HEK293 (cell line): ENCODE data around the gene SEC24B.
A peak's percentile ranks its signal among the peaks of the same experiment; 100 is the strongest.

Source experiments
- CTCF ChIA-PET: fragments of 350-600 bp; formaldehyde crosslinking; extraction: SDS; loops from one replicate; lab custom pipeline; 2021; ENCODE audit warnings: antibody characterized with exemption; lab: Yijun Ruan, JAX
- POLR2A ChIA-PET: fragments of 300-600 bp; formaldehyde crosslinking; extraction: SDS; loops from one replicate; lab custom pipeline; 2020; ENCODE audit warnings: antibody characterized with exemption, inconsistent platforms; lab: Yijun Ruan, JAX
- H3K27ac ChIP-seq: fragments of 200-500 bp; sonication (Bioruptor generic); 2 replicates; pipeline ENCODE4 v1.5.1; 2014; ENCODE audit warnings: low read depth, low read length, control low read depth, inconsistent platforms; ENCODE audit errors: extremely low read depth
- H3K36me3 ChIP-seq, 2 experiments: fragments of 200-500 bp in 1 of 2; sonication (Bioruptor generic) in 1 of 2; 1 replicate in 1 of 2; 2 replicates in 1 of 2; pipeline ENCODE4 v1.5.1; 2014 to 2017; ENCODE audit warnings: inconsistent platforms in 2 of 2, low read length in 2 of 2; ENCODE audit not compliant: control insufficient read depth in 2 of 2, insufficient read depth in 1 of 2
- H3K4me1 ChIP-seq: fragments of 200-500 bp; sonication (Bioruptor generic); 2 replicates; pipeline ENCODE4 v1.5.1; 2014; ENCODE audit warnings: mild to moderate bottlenecking, low read length, inconsistent platforms; ENCODE audit not compliant: control insufficient read depth, insufficient read depth
- H3K4me3 ChIP-seq: 2 replicates; pipeline ENCODE4 v1.5.1; 2011; ENCODE audit warnings: low read depth, mild to moderate bottlenecking, control low read depth, low read length, moderate library complexity
- H3K9me3 ChIP-seq: fragments of 200-500 bp; sonication (Bioruptor generic); 2 replicates; pipeline ENCODE4 v1.5.1; 2014; ENCODE audit warnings: low read depth, low read length, inconsistent platforms; ENCODE audit not compliant: control insufficient read depth, insufficient read depth
- BCL11B ChIP-seq: fragments of 450-650 bp; formaldehyde crosslinking; IDR thresholded peaks from 2 replicates; pipeline ENCODE4 v1.5.1; 2016; ENCODE audit warnings: low read depth, missing biosample characterization, missing genetic modification characterization
- GLI4 ChIP-seq: fragments of 450-650 bp; formaldehyde crosslinking; IDR thresholded peaks from 2 replicates; pipeline ENCODE4 v1.5.1; 2016; ENCODE audit warnings: missing biosample characterization, missing genetic modification characterization
- HOXC10 ChIP-seq: sonication (generic); formaldehyde crosslinking; IDR thresholded peaks from 2 replicates; pipeline ENCODE4 v1.8.1; 2023; ENCODE audit warnings: mild to moderate bottlenecking, missing genetic modification reagents
- KLF16 ChIP-seq: fragments of 450-650 bp; formaldehyde crosslinking; IDR thresholded peaks from 2 replicates; pipeline ENCODE4 v1.5.1; 2017; ENCODE audit warnings: missing biosample characterization, missing genetic modification characterization
- SP2 ChIP-seq: fragments of 450-650 bp; formaldehyde crosslinking; IDR thresholded peaks from 2 replicates; pipeline ENCODE4 v1.5.1; 2016; ENCODE audit warnings: missing biosample characterization, missing genetic modification characterization
- ZNF121 ChIP-seq: fragments of 450-650 bp; formaldehyde crosslinking; IDR thresholded peaks from 2 replicates; pipeline ENCODE4 v1.5.1; 2016; ENCODE audit warnings: missing biosample characterization, missing genetic modification characterization
- ZNF169 ChIP-seq: fragments of 450-650 bp; formaldehyde crosslinking; IDR thresholded peaks from 2 replicates; pipeline ENCODE4 v1.5.1; 2016; ENCODE audit warnings: missing biosample characterization, missing genetic modification characterization
- ZNF174 ChIP-seq: fragments of 450-650 bp; formaldehyde crosslinking; IDR thresholded peaks from 2 replicates; pipeline ENCODE4 v1.5.0; 2017; ENCODE audit warnings: missing biosample characterization, mild to moderate bottlenecking, missing genetic modification characterization
- ZNF19 ChIP-seq: fragments of 450-650 bp; formaldehyde crosslinking; IDR thresholded peaks from 2 replicates; pipeline ENCODE4; 2016; ENCODE audit warnings: missing biosample characterization, missing genetic modification characterization, low read depth
- ZNF335 ChIP-seq: fragments of 450-650 bp; formaldehyde crosslinking; conservative IDR thresholded peaks from 2 replicates; pipeline ENCODE4 v1.5.1; 2016; ENCODE audit warnings: missing biosample characterization, missing genetic modification characterization
- ZNF473 ChIP-seq: fragments of 450-650 bp; formaldehyde crosslinking; IDR thresholded peaks from 2 replicates; pipeline ENCODE4 v1.5.1; 2017; ENCODE audit warnings: missing biosample characterization, missing genetic modification characterization
- ZNF521 ChIP-seq: fragments of 450-650 bp; formaldehyde crosslinking; IDR thresholded peaks from 2 replicates; pipeline ENCODE4 v1.5.1; 2017; ENCODE audit warnings: missing biosample characterization, mild to moderate bottlenecking, missing genetic modification characterization
- ZNF558 ChIP-seq: fragments of 450-650 bp; formaldehyde crosslinking; IDR thresholded peaks from 2 replicates; pipeline ENCODE4 v1.5.1; 2016; ENCODE audit warnings: missing biosample characterization, missing genetic modification characterization
- ZNF585B ChIP-seq: fragments of 450-650 bp; formaldehyde crosslinking; IDR thresholded peaks from 2 replicates; pipeline ENCODE4 v1.5.1; 2016; ENCODE audit warnings: missing biosample characterization, missing genetic modification characterization
- ZNF600 ChIP-seq: fragments of 450-650 bp; formaldehyde crosslinking; IDR thresholded peaks from 2 replicates; pipeline ENCODE4 v1.5.1; 2016; ENCODE audit warnings: missing biosample characterization, missing genetic modification characterization
- ZNF626 ChIP-seq: fragments of 450-650 bp; sonication (Bioruptor Pico); formaldehyde crosslinking; IDR thresholded peaks from 2 replicates; pipeline ENCODE4 v1.5.1; 2018; ENCODE audit warnings: missing biosample characterization, missing genetic modification characterization, inconsistent platforms
- ZNF629 ChIP-seq: fragments of 450-650 bp; formaldehyde crosslinking; IDR thresholded peaks from 2 replicates; pipeline ENCODE4 v1.5.1; 2017; ENCODE audit warnings: missing biosample characterization, missing genetic modification characterization
- ZNF658 ChIP-seq: fragments of 450-650 bp; formaldehyde crosslinking; IDR thresholded peaks from 2 replicates; pipeline ENCODE4; 2016; ENCODE audit warnings: missing biosample characterization, missing genetic modification characterization
- ZNF785 ChIP-seq: fragments of 450-650 bp; formaldehyde crosslinking; IDR thresholded peaks from 2 replicates; pipeline ENCODE4 v1.5.1; 2016; ENCODE audit warnings: missing biosample characterization, missing genetic modification characterization
- TF ChIP-seq, protein P1 (sequence below): fragments of 450-650 bp; formaldehyde crosslinking; IDR thresholded peaks from 2 replicates; pipeline ENCODE4 v1.5.1; 2016; ENCODE audit warnings: missing biosample characterization, missing genetic modification characterization
- TF ChIP-seq, protein P2 (sequence below): fragments of 450-650 bp; IDR thresholded peaks from 2 replicates; pipeline ENCODE4 v1.5.1; 2018; ENCODE audit warnings: missing biosample characterization, missing genetic modification characterization
- TF ChIP-seq, protein P3 (sequence below): fragments of 450-650 bp; formaldehyde crosslinking; IDR thresholded peaks from 2 replicates; pipeline ENCODE4 v1.5.1; 2016; ENCODE audit warnings: missing biosample characterization, missing genetic modification characterization
- TF ChIP-seq, protein P4 (sequence below): fragments of 450-650 bp; formaldehyde crosslinking; IDR thresholded peaks from 2 replicates; pipeline ENCODE4 v1.5.1; 2016; ENCODE audit warnings: missing biosample characterization, missing genetic modification characterization
- TF ChIP-seq, protein P5 (sequence below): fragments of 450-650 bp; formaldehyde crosslinking; IDR thresholded peaks from 2 replicates; pipeline ENCODE4 v1.5.1; 2016; ENCODE audit warnings: missing biosample characterization, missing genetic modification characterization
- TF ChIP-seq, protein P6 (sequence below): fragments of 450-650 bp; formaldehyde crosslinking; IDR thresholded peaks from 2 replicates; pipeline ENCODE4 v1.5.1; 2016; ENCODE audit warnings: missing biosample characterization, missing genetic modification characterization
- TF ChIP-seq, protein P7 (sequence below): fragments of 450-650 bp; formaldehyde crosslinking; optimal IDR thresholded peaks from 2 replicates; pipeline ENCODE3; 2016; ENCODE audit warnings: missing biosample characterization, mild to moderate bottlenecking, missing genetic modification characterization

The SEC24B gene

DNA sequence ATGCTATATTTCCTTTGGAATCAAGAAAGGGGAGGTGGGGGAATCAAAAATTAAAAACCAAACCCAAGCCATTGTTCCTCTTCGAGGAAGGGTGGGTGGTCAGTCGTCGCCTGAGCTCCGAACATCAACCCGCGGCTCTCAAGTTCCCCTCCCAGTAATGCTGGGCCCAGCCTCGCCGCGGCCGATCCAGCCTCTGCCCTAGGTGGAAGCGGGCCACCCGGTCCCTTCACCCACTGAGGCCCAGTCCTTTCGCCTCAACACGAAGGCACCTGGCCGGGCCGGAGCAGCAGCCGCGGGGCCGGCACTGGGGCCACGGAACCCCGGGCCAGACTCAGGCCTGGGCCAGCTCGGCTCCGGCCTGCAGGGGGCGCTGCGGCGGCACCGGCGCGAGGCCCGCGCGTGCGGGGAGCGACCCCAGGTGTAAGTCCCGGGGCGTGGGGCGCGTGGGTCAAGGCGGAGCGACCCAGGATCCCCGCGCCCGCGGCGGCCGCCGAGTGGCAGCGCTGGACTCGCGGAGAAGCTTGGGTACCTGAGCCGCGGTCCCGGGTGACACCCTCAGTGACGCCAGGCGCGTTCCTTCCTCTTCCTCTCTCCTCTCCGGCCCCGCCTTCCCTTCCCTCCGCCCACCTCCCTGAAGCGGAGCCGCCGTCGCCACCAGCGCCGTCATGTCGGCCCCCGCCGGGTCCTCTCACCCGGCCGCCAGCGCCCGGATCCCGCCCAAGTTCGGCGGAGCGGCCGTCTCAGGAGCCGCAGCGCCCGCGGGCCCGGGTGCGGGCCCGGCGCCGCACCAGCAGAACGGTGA, at the start of gene SEC24B:
Gene SEC24B (plus strand): TSS at position 611 of the 802 bp plus-strand sequence. CDS start 55 bp downstream, at position 666.
- ChIA-PET CTCF (interaction anchor here (0.6 to 2.3 kb wide), 13 partner anchors 9 to 1443 kb away, joined by 3 to 8 read pairs (median 3); no protein-coding TSS in a partner anchor), POLR2A (interaction anchor here (1.2 kb wide), 2 partner anchors 126 to 398 kb away, joined by 5 to 8 read pairs; partner anchors contain the start of gene MCUB)
- no peaks in the 10 kb centered on the region for H3K36me3 ChIP-seq
- peak within 1 kb of the TSS; percentile 78 for H3K4me3 ChIP-seq
- H3K9me3 ChIP-seq, result no peaks in the 10 kb centered on the region
- H3K4me1 ChIP-seq, result peaks cover 5% of the 10 kb centered on the region; the same call in 1 of the 2 replicates
- H3K27ac ChIP-seq, result peak within 1 kb of the TSS; percentile 89
- TF ChIP-seq BCL11B (tag by site-specific recombination) (no peak), ZNF169 (tag by site-specific recombination) (no peak), ZNF335 (tag by site-specific recombination) (peak; percentile 90), ZNF473 (tag by site-specific recombination) (no peak), ZNF521 (tag by site-specific recombination) (no peak), ZNF174 (no peak), HOXC10 (CRISPR knock-in tag) (0 out of 2 replicates have a peak, but pooled peaks have one; percentile 49), ZNF658 (tag by site-specific recombination) (no peak), GLI4 (tag by site-specific recombination) (no peak), ZNF785 (tag by site-specific recombination) (peak; percentile 84; the same call in 1 of the 2 replicates), ZNF558 (tag by site-specific recombination) (no peak), ZNF121 (tag by site-specific recombination) (no peak), ZNF629 (tag by site-specific recombination) (peak; percentile 27; the same call in 1 of the 2 replicates), KLF16 (tag by site-specific recombination) (peak; percentile 75; the same call in 1 of the 2 replicates), SP2 (tag by site-specific recombination) (peak; percentile 54), ZNF626 (tag by site-specific recombination) (no peak), ZNF600 (tag by site-specific recombination) (0 out of 2 replicates have a peak, but pooled peaks have one; percentile 32), ZNF19 (tag by site-specific recombination) (no peak), ZNF585B (no peak)
- TF ChIP-seq, protein P1, sequence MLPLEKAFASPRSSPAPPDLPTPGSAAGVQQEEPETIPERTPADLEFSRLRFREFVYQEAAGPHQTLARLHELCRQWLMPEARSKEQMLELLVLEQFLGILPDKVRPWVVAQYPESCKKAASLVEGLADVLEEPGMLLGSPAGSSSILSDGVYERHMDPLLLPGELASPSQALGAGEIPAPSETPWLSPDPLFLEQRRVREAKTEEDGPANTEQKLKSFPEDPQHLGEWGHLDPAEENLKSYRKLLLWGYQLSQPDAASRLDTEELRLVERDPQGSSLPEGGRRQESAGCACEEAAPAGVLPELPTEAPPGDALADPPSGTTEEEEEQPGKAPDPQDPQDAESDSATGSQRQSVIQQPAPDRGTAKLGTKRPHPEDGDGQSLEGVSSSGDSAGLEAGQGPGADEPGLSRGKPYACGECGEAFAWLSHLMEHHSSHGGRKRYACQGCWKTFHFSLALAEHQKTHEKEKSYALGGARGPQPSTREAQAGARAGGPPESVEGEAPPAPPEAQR, result no peak
- TF ChIP-seq, protein P2, sequence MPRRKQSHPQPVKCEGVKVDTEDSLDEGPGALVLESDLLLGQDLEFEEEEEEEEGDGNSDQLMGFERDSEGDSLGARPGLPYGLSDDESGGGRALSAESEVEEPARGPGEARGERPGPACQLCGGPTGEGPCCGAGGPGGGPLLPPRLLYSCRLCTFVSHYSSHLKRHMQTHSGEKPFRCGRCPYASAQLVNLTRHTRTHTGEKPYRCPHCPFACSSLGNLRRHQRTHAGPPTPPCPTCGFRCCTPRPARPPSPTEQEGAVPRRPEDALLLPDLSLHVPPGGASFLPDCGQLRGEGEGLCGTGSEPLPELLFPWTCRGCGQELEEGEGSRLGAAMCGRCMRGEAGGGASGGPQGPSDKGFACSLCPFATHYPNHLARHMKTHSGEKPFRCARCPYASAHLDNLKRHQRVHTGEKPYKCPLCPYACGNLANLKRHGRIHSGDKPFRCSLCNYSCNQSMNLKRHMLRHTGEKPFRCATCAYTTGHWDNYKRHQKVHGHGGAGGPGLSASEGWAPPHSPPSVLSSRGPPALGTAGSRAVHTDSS, result peak; percentile 90
- TF ChIP-seq, protein P3, sequence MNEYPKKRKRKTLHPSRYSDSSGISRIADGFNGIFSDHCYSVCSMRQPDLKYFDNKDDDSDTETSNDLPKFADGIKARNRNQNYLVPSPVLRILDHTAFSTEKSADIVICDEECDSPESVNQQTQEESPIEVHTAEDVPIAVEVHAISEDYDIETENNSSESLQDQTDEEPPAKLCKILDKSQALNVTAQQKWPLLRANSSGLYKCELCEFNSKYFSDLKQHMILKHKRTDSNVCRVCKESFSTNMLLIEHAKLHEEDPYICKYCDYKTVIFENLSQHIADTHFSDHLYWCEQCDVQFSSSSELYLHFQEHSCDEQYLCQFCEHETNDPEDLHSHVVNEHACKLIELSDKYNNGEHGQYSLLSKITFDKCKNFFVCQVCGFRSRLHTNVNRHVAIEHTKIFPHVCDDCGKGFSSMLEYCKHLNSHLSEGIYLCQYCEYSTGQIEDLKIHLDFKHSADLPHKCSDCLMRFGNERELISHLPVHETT (tag by site-specific recombination), result no peak
- TF ChIP-seq, protein P4, sequence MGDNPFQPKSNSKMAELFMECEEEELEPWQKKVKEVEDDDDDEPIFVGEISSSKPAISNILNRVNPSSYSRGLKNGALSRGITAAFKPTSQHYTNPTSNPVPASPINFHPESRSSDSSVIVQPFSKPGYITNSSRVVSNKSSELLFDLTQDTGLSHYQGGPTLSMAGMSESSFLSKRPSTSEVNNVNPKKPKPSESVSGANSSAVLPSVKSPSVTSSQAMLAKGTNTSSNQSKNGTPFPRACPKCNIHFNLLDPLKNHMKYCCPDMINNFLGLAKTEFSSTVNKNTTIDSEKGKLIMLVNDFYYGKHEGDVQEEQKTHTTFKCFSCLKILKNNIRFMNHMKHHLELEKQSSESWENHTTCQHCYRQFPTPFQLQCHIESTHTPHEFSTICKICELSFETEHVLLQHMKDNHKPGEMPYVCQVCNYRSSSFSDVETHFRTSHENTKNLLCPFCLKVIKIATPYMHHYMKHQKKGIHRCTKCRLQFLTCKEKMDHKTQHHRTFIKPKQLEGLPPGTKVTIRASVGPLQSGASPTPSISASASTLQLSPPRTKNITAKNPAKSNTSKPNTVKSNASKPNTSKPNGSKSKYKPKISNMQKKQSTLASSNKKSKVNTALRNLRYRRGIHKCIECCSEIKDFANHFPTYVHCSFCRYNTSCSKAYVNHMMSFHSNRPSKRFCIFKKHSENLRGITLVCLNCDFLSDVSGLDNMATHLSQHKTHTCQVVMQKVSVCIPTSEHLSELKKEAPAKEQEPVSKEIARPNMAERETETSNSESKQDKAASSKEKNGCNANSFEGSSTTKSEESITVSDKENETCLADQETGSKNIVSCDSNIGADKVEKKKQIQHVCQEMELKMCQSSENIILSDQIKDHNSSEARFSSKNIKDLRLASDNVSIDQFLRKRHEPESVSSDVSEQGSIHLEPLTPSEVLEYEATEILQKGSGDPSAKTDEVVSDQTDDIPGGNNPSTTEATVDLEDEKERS (tag by site-specific recombination), result no peak
- TF ChIP-seq, protein P5, sequence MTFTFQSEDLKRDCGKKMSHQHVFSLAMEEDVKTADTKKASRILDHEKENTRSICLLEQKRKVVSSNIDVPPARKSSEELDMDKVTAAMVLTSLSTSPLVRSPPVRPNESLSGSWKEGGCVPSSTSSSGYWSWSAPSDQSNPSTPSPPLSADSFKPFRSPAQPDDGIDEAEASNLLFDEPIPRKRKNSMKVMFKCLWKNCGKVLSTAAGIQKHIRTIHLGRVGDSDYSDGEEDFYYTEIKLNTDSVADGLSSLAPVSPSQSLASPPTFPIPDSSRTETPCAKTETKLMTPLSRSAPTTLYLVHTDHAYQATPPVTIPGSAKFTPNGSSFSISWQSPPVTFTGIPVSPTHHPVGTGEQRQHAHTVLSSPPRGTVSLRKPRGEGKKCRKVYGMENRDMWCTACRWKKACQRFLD (tag by site-specific recombination), result no peak
- TF ChIP-seq, protein P6, sequence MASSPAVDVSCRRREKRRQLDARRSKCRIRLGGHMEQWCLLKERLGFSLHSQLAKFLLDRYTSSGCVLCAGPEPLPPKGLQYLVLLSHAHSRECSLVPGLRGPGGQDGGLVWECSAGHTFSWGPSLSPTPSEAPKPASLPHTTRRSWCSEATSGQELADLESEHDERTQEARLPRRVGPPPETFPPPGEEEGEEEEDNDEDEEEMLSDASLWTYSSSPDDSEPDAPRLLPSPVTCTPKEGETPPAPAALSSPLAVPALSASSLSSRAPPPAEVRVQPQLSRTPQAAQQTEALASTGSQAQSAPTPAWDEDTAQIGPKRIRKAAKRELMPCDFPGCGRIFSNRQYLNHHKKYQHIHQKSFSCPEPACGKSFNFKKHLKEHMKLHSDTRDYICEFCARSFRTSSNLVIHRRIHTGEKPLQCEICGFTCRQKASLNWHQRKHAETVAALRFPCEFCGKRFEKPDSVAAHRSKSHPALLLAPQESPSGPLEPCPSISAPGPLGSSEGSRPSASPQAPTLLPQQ (tag by site-specific recombination), result 0 out of 2 replicates have a peak, but pooled peaks have one; percentile 28
- TF ChIP-seq, protein P7, sequence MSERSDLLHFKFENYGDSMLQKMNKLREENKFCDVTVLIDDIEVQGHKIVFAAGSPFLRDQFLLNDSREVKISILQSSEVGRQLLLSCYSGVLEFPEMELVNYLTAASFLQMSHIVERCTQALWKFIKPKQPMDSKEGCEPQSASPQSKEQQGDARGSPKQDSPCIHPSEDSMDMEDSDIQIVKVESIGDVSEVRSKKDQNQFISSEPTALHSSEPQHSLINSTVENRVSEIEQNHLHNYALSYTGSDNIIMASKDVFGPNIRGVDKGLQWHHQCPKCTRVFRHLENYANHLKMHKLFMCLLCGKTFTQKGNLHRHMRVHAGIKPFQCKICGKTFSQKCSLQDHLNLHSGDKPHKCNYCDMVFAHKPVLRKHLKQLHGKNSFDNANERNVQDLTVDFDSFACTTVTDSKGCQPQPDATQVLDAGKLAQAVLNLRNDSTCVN (tag by site-specific recombination), result peak; percentile 84
